Fibroblast of lung (primary cell): ENCODE data around the gene CACNA1S.

Experiments
- CTCF ChIP-seq, 2 donors: IDR thresholded peaks in 1 of 2; conservative IDR thresholded peaks in 1 of 2; 1 replicate in 1 of 2; 2 replicates in 1 of 2; pipeline ENCODE4 v1.5.1; 2011 to 2012; ENCODE audit warnings: low read length in 2 of 2, control low read depth in 1 of 2, inconsistent platforms in 1 of 2, low read depth in 1 of 2, mild to moderate bottlenecking in 1 of 2
- EZH2 ChIP-seq: IDR thresholded peaks from 2 replicates; pipeline ENCODE4 v1.5.1; 2012; ENCODE audit warnings: low read length, control low read depth, mild to moderate bottlenecking; ENCODE audit errors: missing control alignments

GRCh38 chr1:201016943-201017827 lies 95.0 kb downstream of the CACNA1S start:
- no peak for TF ChIP-seq CTCF (conservative IDR thresholded peaks at IDR 0.05 in 1 of 2, IDR thresholded peaks at IDR 0.05 in 1 of 2; ENCODE audit: low read depth in 1 of 2, low read length in 2 of 2)
- no peak for TF ChIP-seq EZH2
